ENCODE data around the gene LRRK1.

LRRK1 gene

DNA sequence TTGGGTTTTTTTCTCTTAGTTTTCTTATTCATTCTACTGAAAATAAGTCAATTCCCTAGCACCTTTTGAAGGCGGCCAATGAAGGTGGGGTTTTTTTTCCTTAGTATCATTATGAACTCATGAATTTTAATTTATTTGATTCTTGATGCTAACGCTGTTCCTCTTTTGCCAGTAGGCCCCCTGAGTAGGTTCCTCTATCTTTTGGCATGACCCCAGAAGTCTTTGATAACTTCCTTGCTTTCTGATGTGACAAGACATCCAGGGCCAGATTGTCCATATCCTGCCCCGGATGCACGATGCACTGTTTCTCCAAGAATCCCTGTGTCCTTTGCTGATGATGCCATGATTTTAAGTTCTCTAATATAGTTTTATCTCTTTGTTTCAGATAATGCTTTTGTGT is 20.6 kb downstream of the LRRK1 start:
- no peak for DNase-seq (ENCODE audit: low read depth, low spot score)

- DNase-seq (ENCODE audit: low read depth, low spot score), result no peak
Measured at GRCh38 chr15:100940767-100941379, 21.7 kb downstream of the LRRK1 start.

DNA sequence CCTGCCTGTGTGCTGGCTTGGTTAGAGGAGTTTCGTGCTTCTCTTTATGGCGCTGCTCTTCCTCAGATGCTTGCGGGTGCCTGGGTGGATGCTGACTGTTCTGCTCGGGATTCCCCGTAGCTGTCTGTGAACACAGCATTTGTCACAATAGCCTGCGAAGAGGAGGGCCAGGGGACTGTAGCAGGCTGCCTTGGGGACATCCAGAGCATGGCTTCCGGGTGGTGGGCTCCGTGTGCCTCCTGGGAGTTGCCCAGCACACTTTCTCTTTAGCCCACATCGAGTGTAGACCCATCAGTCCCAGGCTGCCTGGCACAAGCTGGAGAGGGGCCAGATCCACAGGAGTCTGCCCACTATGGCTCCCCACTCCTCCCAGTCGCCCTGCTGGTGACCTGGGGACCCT is 22.4 kb downstream of the LRRK1 start:
- no peak for DNase-seq (ENCODE audit: low read depth, low spot score)

DNA sequence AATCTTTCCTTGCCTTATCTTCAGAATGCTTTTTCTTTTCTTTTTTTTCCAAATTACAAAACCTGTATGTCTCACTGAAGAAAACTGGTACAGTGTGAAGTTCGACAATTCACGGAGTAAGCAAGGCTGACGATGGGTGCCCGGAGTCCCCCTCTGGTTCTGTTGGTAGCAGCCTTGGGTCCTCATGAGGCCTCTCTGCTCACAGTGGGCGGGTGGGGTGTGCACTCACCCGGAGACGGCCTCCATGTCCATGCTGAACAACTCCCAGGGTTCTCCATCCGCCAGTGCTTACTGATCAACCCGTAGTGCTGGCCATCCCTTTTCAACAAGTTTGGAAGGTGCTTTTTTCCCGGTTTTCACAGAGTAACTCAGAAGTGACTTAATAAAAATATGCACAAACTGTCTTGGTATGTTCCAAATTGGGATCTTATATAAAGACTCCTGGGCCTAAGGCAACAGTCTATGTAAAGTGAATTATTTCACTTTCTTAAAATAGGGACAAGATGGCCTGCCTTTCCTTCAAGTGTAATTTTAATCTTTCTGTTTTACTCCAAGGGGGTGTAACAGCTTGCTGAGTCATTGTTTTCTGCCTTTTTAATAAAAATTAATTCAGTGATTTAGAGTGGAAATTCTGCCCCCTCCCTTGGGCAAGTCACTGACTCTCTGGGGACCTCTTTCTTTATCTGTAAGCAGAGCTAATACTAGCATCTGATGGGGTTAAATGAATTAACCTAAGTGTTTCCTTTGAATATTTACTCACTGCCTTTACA is 23.7 kb downstream of the LRRK1 start:
- DNase-seq (ENCODE audit: low read depth, low spot score), result no peak

GRCh38 chr15:100944244-100944895 is 25.2 kb downstream of the LRRK1 start:
- no peak for DNase-seq (ENCODE audit: low read depth, low spot score)

DNA sequence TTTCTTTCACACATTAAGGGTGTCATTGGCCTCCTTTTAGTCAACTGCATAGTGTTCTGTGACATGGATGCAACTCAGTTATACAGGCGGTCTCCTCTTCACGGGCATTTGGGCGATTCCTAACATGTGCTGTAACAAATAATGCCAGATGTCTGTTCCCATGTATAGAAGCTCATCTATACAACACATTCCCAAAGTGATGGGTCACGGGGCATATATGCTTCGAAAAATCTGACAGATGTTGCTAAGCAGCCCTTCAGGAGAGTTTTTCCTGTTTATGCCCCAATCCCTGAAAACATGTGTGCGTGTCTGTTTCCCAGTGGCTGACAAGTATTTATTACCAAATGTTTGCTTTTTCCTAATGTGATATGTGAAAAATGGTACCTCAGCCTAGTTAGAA is 25.8 kb downstream of the LRRK1 start:
- no peak for DNase-seq (ENCODE audit: low read depth, low spot score)

- DNase-seq (ENCODE audit: low read depth, low spot score), result peak; percentile 6
Measured at GRCh38 chr15:100947760-100948429, 28.7 kb downstream of the LRRK1 start.

- no peak for DNase-seq (ENCODE audit: low read depth, low spot score)
Measured at GRCh38 chr15:100948430-100948762, 29.2 kb downstream of the LRRK1 start.

GRCh38 chr15:100949691-100950090 is 30.5 kb downstream of the LRRK1 start:
- no peak for DNase-seq (ENCODE audit: low read depth, low spot score)

GRCh38 chr15:100951965-100952364 is 32.8 kb downstream of the LRRK1 start:
- no peak for DNase-seq (ENCODE audit: low read depth, low spot score)

DNA sequence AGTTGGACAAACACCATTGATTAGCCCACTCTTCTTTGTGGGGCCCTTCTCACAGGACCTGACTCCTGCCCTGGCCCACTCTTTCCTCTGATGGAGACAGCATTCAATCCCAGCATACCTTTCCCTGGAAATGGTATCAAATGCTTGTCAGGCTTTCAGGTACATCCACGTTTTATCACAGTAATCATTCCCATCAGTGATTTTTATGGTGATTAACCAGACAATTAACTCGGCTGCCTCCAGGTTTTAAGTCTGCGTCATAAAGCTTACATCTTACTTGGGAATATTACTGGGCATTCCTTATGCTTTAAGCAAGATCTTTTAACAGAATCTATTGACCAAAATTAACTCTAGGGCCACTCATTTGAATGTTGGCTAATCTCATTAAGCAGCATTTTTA is 33.4 kb downstream of the LRRK1 start:
- no peak for DNase-seq (ENCODE audit: low read depth, low spot score)

- peak; percentile 12 for DNase-seq (ENCODE audit: low read depth, low spot score)
Measured at GRCh38 chr15:100958326-100959065, 39.3 kb downstream of the LRRK1 start.

DNA sequence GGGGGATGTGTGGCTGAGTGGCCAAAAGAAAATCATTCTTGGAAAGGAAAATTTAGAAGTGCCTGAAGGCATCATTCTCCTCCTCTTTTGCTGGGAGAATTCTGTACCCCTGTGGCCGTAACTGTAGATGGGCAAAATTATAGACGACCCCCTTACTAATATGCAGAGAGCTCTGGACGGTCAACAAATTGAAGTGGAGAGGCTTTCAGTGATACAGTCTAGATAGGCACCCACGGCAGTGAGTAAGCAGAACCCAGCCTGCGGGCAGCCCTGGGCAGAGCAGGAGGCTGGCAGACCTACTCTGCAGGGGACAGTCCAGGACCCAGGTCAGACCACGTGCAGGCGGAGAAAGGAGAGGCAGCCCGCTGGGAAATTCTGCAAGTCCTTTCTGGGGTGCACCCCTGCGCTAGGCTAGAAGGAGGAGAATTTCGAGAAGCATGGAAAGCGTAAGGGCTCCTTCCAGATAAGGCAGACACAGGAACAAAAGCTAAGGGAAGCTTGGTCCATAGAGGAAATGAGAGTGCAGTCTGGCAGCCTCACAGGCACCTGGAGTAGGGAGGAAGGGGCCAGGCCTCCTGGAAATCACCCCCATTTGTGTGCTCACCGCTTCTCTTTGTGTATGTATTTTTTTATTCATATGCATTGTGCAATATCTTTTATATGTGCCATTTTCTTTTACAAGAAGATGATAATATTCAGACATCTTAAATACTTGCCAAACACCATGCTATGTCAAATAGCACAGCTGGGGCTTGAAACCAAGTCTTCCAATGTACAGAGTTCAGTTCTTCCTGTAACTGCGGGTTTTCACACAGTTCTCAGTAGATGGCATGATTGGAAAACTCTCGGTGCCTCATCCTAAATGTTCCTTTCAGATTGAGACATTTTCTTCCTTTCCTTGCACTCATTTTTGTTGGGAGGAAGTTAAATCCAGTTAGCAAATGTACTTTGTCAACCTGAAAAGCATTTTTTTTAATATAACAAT is 40.2 kb downstream of the LRRK1 start:
- DNase-seq (ENCODE audit: low read depth, low spot score), result no peak

- DNase-seq (ENCODE audit: low read depth, low spot score), result no peak
Measured at GRCh38 chr15:100966997-100967396, 47.8 kb downstream of the LRRK1 start.

GRCh38 chr15:100968050-100968966 is 49.2 kb downstream of the LRRK1 start:
- no peak for DNase-seq (ENCODE audit: low read depth, low spot score)

DNA sequence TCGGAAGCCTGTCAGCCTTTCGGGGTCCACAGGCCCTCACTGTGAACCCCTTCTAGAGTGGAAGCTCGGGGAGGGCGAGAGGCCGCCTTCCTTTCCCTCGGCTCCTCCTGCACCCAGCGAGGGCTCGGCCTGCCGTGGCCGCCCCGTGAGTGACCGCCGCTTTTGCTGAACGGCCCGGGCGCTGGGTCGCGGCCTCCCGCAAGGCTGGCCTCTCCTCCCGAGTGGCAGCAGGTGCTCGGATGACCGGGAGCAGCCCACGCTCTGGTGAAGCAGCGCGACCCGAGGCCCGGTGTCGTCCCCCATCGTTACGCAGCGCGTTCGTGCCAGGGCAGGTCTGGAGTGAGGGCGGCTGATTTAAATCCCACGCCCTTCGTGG is 53.8 kb downstream of the LRRK1 start:
- no peak for DNase-seq (ENCODE audit: low read depth, low spot score)

GRCh38 chr15:100973351-100974111 is 54.4 kb downstream of the LRRK1 start:
- DNase-seq (ENCODE audit: low read depth, low spot score), result no peak

DNA sequence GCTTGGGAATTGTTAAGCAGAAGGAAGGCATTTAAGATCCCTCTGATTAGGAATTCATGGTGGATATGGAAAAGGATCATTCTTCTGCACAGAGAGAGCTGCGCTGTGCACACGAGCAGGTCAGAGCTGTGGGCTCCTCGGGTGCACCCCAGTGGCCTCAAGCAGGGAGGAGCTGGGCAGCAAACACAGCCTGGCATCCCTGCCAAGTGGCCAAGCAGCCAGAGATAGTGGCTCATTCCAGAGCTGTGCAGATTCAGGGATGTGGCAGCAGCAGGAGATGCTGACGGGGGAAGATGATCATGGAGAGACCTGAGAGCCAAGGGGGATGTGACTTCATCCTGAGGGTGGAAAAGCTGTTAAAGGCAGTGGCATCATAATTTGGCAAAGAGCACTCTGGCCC is 55.9 kb downstream of the LRRK1 start:
- DNase-seq (ENCODE audit: low read depth, low spot score), result no peak

Measured in smooth muscle cell of the brain vasculature (primary cell).